HepG2 (cell line): ENCODE data around the gene KRTAP10-2. TPM values are rescaled to one million over a fixed set of nuclear protein-coding genes. Genes with fewer than 3 reads are reported as not detected.

Experiments
- ATAC-seq: fragments of 200-7000 bp; cut with Tn5 transposase; 3 replicates; pipeline ENCODE4 v1.9.1; 2020; ENCODE audit warnings: mild to moderate bottlenecking, moderate library complexity
- BruUV-seq: library from RNA; stranded (reverse); fragments of 400-500 nt; replicated peaks from 2 replicates; lab custom pipeline; 2021; lab: Mats Ljungman, UMichigan
- CTCF ChIA-PET: fragments of 300-600 bp; formaldehyde crosslinking; extraction: SDS; loops from one replicate; lab custom pipeline; 2021; ENCODE audit warnings: low total read pairs, inconsistent platforms, low intra/inter-chr PET ratio; lab: Yijun Ruan, JAX
- POLR2A ChIA-PET: fragments of 350-600 bp; sonication (Branson Sonifier 250); formaldehyde crosslinking; loops from one replicate; lab custom pipeline; 2020; ENCODE audit warnings: antibody characterized with exemption, inconsistent platforms; lab: Yijun Ruan, JAX
- DNase-seq: peaks from one replicate; pipeline ENCODE4 v3.0.0-alpha.2; 2015; ENCODE audit warnings: low spot score
- FAIRE-seq: peaks from 3 replicates; lab custom pipeline; 2011; peaks lifted over from hg19 to GRCh38; lab: Jason Lieb, UNC
- H2AFZ ChIP-seq: one replicate; pipeline ENCODE4 v1.6.1; 2011; ENCODE audit warnings: low read length, inconsistent platforms
- H3K27ac ChIP-seq: fragments of 300-600 bp; 3 replicates; pipeline ENCODE4 v1.8.0; 2011; ENCODE audit warnings: mixed run types, mild to moderate bottlenecking, mixed read lengths, low read length, inconsistent platforms; ENCODE audit not compliant: insufficient read depth; ENCODE audit errors: extremely low read length
- H3K27me3 ChIP-seq, 2 experiments: fragments of 200-600 bp in 1 of 2; 2 replicates in 1 of 2; 3 replicates in 1 of 2; pipeline versions ENCODE4 v1.6.0 to v1.8.0; 2011; ENCODE audit warnings: low read length in 2 of 2, mild to moderate bottlenecking in 2 of 2, moderate library complexity in 2 of 2, inconsistent platforms in 1 of 2; ENCODE audit not compliant: insufficient read depth in 2 of 2, control insufficient read depth in 1 of 2
- H3K36me3 ChIP-seq, 2 experiments: fragments of 200-600 bp in 1 of 2; replicated peaks in 1 of 2; 2 replicates in 1 of 2; 3 replicates in 1 of 2; pipeline versions ENCODE4 v1.5.1 to v1.8.0; 2011; ENCODE audit warnings: low read length in 2 of 2, inconsistent platforms in 1 of 2; ENCODE audit not compliant: insufficient read depth in 2 of 2, control insufficient read depth in 1 of 2
- H3K4me1 ChIP-seq: 2 replicates; pipeline ENCODE4 v1.5.1; 2012; ENCODE audit warnings: low read length, inconsistent platforms; ENCODE audit not compliant: insufficient read depth
- H3K4me2 ChIP-seq: 2 replicates; pipeline ENCODE4 v1.6.0; 2011; ENCODE audit warnings: low read depth, low read length, inconsistent platforms
- H3K4me3 ChIP-seq, 3 experiments: fragments of 200-600 bp in 1 of 3; sonication (generic), shearing (Covaris generic) in 1 of 3; replicated peaks in 1 of 3; 2 replicates each; pipeline ENCODE4 v1.5.1; 2011 to 2016; ENCODE audit warnings: low read length in 3 of 3, inconsistent platforms in 2 of 3, low read depth in 2 of 3, mild to moderate bottlenecking in 2 of 3, control low read depth in 1 of 3, mixed read lengths in 1 of 3; ENCODE audit not compliant: insufficient read depth in 1 of 3
- H3K79me2 ChIP-seq: one replicate; pipeline ENCODE4 v1.6.1; 2011; ENCODE audit warnings: low read length, inconsistent platforms; ENCODE audit not compliant: insufficient read depth
- H3K9ac ChIP-seq: 2 replicates; pipeline ENCODE4 v1.6.0; 2011; ENCODE audit warnings: mild to moderate bottlenecking, low read depth, low read length, inconsistent platforms; ENCODE audit not compliant: insufficient read depth
- H3K9me3 ChIP-seq: 2 replicates; pipeline ENCODE4 v1.5.1; 2012; ENCODE audit warnings: mild to moderate bottlenecking, low read length
- H4K20me1 ChIP-seq: 2 replicates; pipeline ENCODE4 v1.6.0; 2011; ENCODE audit warnings: inconsistent platforms, mild to moderate bottlenecking, low read length, moderate library complexity; ENCODE audit not compliant: insufficient read depth
- CREB1 ChIP-seq, 2 experiments: fragments of 450-650 bp in 1 of 2; IDR thresholded peaks; 2 replicates each; pipeline ENCODE4 v1.6.1; 2016 to 2017; ENCODE audit warnings: control low read depth in 1 of 2, mild to moderate bottlenecking in 1 of 2, missing compliant biosample characterization in 1 of 2, missing genetic modification characterization in 1 of 2
- E2F1 ChIP-seq: sonication (generic); formaldehyde crosslinking; IDR thresholded peaks from 2 replicates; pipeline ENCODE4 v1.5.0; 2020; ENCODE audit warnings: missing genetic modification reagents
- EEA1 ChIP-seq: sonication (generic); formaldehyde crosslinking; IDR thresholded peaks from 2 replicates; pipeline ENCODE4 v1.5.1; 2020; ENCODE audit warnings: mild to moderate bottlenecking, missing genetic modification reagents, borderline replicate concordance
- LCORL ChIP-seq, 2 experiments: fragments of 450-650 bp in 1 of 2; sonication (generic) in 1 of 2; formaldehyde crosslinking in 1 of 2; IDR thresholded peaks; 2 replicates each; pipeline versions ENCODE4 v1.5.0 to v1.6.1; 2017 to 2020; ENCODE audit warnings: antibody characterized with exemption in 1 of 2, missing genetic modification reagents in 1 of 2
- SCMH1 ChIP-seq: sonication (generic); formaldehyde crosslinking; IDR thresholded peaks from 2 replicates; pipeline ENCODE4 v1.9.0; 2021; ENCODE audit warnings: missing genetic modification reagents, mild to moderate bottlenecking, borderline replicate concordance
- STAG1 ChIP-seq: sonication (generic); formaldehyde crosslinking; IDR thresholded peaks from 2 replicates; pipeline ENCODE4 v1.4.0; 2020; ENCODE audit warnings: missing genetic modification reagents
- TARDBP ChIP-seq: sonication (generic); formaldehyde crosslinking; IDR thresholded peaks from 2 replicates; pipeline ENCODE4 v1.8.0; 2022; ENCODE audit warnings: mild to moderate bottlenecking, missing genetic modification reagents
- THRA ChIP-seq: sonication (generic); formaldehyde crosslinking; IDR thresholded peaks from 2 replicates; pipeline ENCODE4 v1.4.0; 2020; ENCODE audit warnings: missing genetic modification reagents, borderline replicate concordance
- ZNF232 ChIP-seq: sonication (generic); formaldehyde crosslinking; IDR thresholded peaks from 2 replicates; pipeline ENCODE4 v1.4.0; 2020; ENCODE audit warnings: missing genetic modification reagents, borderline replicate concordance
- ZNF256 ChIP-seq: sonication (generic); formaldehyde crosslinking; conservative IDR thresholded peaks from 2 replicates; pipeline ENCODE4 v1.4.0; 2020; ENCODE audit warnings: missing genetic modification reagents
- ZNF296 ChIP-seq: sonication (generic); formaldehyde crosslinking; conservative IDR thresholded peaks from 2 replicates; pipeline ENCODE4 v1.5.0; 2020; ENCODE audit warnings: mild to moderate bottlenecking, missing genetic modification reagents
- ZNF441 ChIP-seq: sonication (generic); formaldehyde crosslinking; IDR thresholded peaks from 2 replicates; pipeline ENCODE4 v1.7.0; 2021; ENCODE audit warnings: missing genetic modification reagents, borderline replicate concordance
- ZNF570 ChIP-seq: sonication (generic); formaldehyde crosslinking; IDR thresholded peaks from 2 replicates; pipeline ENCODE4 v1.4.0; 2020; ENCODE audit warnings: mild to moderate bottlenecking, missing genetic modification reagents, borderline replicate concordance
- ZNF776 ChIP-seq: sonication (generic); formaldehyde crosslinking; IDR thresholded peaks from 2 replicates; pipeline ENCODE4 v1.4.0; 2020; ENCODE audit warnings: mild to moderate bottlenecking, missing genetic modification reagents
- WGBS: methylation state at CpG from one replicate; pipeline ENCODE4 v1.1.6; 2017; ENCODE audit warnings: low lambda C conversion rate; 5-methylcytosine and 5-hydroxymethylcytosine counted together
- in situ Hi-C: cut with HindIII; loops from 2 replicates; pipeline ENCODE4 v1.10.0; 2017; ENCODE audit warnings: low pct_unique_long_range_greater_than_20kb; ENCODE audit not compliant: extremely low pct_ligation_motif_present
- intact Hi-C: fragments of 100-400 bp; cut with micrococcal nuclease; formaldehyde crosslinking; loops from one replicate; pipeline ENCODE4 v1.10.0; 2022; ENCODE audit not compliant: unreplicated experiment
- polyA plus RNA-seq, 8 experiments: library from polyadenylated mRNA; depleted of rRNA in 3 of 8; stranded (reverse) in 7 of 8; unstranded in 1 of 8; fragments of >200 nt; fragmentation: Illumina TruSeq in 4 of 8; extraction: Trizol in 4 of 8; gene quantifications; 2 replicates each; pipeline versions ENCODE4 v1.2.1 to v1.2.3, GENCODE V29; 2011 to 2016; ENCODE audit warnings: low read depth in 4 of 8, missing spikeins in 1 of 8, mixed read lengths in 1 of 8; ENCODE audit not compliant: insufficient read depth in 1 of 8
- total RNA-seq, 5 experiments: library from RNA; depleted of rRNA; stranded (reverse); fragments of >200 nt; fragmentation: Illumina TruSeq; extraction: Trizol; gene quantifications; 2 replicates each; pipeline ENCODE4 v1.2.3, GENCODE V29; 2016; ENCODE audit warnings: low read depth in 1 of 5
- TF ChIP-seq, protein P1 (sequence below), 2 experiments: sonication (generic) in 1 of 2; formaldehyde crosslinking in 1 of 2; IDR thresholded peaks; 2 replicates each; pipeline versions ENCODE4 v1.4.0 to v1.6.1; 2018 to 2020; ENCODE audit warnings: missing genetic modification reagents in 2 of 2, borderline replicate concordance in 1 of 2, low read depth in 1 of 2, mild to moderate bottlenecking in 1 of 2, missing biosample characterization in 1 of 2
- TF ChIP-seq, protein P2 (sequence below): sonication (generic); formaldehyde crosslinking; IDR thresholded peaks from 2 replicates; pipeline ENCODE4 v1.4.0; 2020; ENCODE audit warnings: missing genetic modification reagents

KRTAP10-2 gene
- total and polyA plus RNA-seq, 2 of the 13 experiments (the other 11 are each of a cell fraction or from before 2014, with no cell fraction given), result not detected

DNA sequence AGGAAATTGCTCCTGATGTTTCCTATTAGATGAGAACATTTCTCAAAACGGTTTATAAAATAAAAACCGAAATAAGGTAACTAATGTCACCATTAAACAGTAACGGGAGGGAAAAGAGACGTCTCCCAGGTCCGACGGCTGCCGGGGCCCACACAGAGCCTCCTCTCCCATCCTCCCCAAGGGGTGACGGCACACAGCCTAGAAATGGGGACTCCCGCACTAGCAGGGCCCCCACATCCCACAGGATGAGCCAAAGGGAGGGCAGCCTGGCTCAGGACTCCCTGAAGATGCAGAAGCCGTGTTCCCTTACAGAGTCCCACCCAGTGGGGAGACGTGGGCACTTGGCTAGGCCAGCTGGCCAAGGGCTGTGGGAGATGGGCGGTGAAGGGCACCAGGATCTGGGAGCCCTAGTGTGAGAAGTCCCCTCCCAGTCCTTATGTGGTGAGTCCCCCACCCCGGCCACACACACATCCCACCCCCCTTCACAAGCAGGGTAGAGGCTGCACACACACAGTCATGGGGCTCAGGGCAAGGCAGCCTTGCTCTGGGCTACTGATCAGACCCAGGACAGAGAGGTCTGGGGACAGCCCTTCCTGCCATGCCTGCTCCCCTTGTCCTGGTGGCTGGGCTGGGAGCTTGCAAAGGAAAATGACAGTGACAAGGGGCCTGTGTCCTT, 4.0 kb upstream of the KRTAP10-2 start:
- no TSS peak for BruUV-seq
- POLR2A ChIA-PET, result no interaction called here

More for the DNA sequence above, 4.0 kb upstream of the KRTAP10-2 start:
- Histone ChIP-seq H3K79me2 (no peaks in the 10 kb centered on the region), H3K4me1 (no peaks in the 10 kb centered on the region), H3K27me3 (peaks cover 0 to 11% of the 10 kb centered on the region in 2 experiments; a peak in 2 of 5 replicates), H2AFZ (no peak overlapping the region), H3K4me3 (no peak overlapping the region), H3K4me2 (no peak overlapping the region), H3K9me3 (no peaks in the 10 kb centered on the region), H3K9ac (no peak overlapping the region), H4K20me1 (no peaks in the 10 kb centered on the region), H3K27ac (no peak overlapping the region), H3K36me3 (no peaks in the 10 kb centered on the region)
- in situ Hi-C loops, result no loop called here
- DNase-seq (no peak), FAIRE-seq (no peak), ATAC-seq (peak; percentile 48)
- CTCF ChIA-PET, result no interaction called here
- 57% methylated on average over 10 of the region's 13 CpGs for WGBS
- intact Hi-C loops, result no loop called here
- TF ChIP-seq LCORL (IDR thresholded peaks at IDR 0.05) (no peak), LCORL (CRISPR knock-in tag; IDR thresholded peaks at IDR 0.05) (no peak), ZNF296 (CRISPR knock-in tag) (no peak), ZNF441 (CRISPR knock-in tag) (no peak), E2F1 (CRISPR knock-in tag) (no peak), THRA (CRISPR knock-in tag) (no peak), TARDBP (CRISPR knock-in tag) (no peak), EEA1 (no peak), ZNF232 (CRISPR knock-in tag) (no peak), STAG1 (CRISPR knock-in tag) (no peak), ZNF776 (no peak), CREB1 (IDR thresholded peaks at IDR 0.05) (no peak), CREB1 (CRISPR knock-in tag; IDR thresholded peaks at IDR 0.05) (no peak), ZNF570 (CRISPR knock-in tag) (no peak), SCMH1 (CRISPR knock-in tag) (no peak), ZNF256 (no peak)
- TF ChIP-seq, protein P1, sequence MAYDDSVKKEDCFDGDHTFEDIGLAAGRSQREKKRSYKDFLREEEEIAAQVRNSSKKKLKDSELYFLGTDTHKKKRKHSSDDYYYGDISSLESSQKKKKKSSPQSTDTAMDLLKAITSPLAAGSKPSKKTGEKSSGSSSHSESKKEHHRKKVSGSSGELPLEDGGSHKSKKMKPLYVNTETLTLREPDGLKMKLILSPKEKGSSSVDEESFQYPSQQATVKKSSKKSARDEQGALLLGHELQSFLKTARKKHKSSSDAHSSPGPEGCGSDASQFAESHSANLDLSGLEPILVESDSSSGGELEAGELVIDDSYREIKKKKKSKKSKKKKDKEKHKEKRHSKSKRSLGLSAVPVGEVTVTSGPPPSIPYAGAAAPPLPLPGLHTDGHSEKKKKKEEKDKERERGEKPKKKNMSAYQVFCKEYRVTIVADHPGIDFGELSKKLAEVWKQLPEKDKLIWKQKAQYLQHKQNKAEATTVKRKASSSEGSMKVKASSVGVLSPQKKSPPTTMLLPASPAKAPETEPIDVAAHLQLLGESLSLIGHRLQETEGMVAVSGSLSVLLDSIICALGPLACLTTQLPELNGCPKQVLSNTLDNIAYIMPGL (CRISPR knock-in tag; IDR thresholded peaks at IDR 0.05; ENCODE audit: borderline replicate concordance in 1 of 2, low read depth in 1 of 2), result no peak
- TF ChIP-seq, protein P2, sequence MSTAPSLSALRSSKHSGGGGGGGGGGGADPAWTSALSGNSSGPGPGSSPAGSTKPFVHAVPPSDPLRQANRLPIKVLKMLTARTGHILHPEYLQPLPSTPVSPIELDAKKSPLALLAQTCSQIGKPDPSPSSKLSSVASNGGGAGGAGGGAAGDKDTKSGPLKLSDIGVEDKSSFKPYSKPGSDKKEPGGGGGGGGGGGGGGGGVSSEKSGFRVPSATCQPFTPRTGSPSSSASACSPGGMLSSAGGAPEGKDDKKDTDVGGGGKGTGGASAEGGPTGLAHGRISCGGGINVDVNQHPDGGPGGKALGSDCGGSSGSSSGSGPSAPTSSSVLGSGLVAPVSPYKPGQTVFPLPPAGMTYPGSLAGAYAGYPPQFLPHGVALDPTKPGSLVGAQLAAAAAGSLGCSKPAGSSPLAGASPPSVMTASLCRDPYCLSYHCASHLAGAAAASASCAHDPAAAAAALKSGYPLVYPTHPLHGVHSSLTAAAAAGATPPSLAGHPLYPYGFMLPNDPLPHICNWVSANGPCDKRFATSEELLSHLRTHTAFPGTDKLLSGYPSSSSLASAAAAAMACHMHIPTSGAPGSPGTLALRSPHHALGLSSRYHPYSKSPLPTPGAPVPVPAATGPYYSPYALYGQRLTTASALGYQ (CRISPR knock-in tag), result no peak
